WTC11 (cell line): Measurements from ENCODE around the gene S100A8.

Source experiments
- CREB1 ChIP-seq: sonication (generic); formaldehyde crosslinking; IDR thresholded peaks from 2 replicates; pipeline ENCODE4 v1.8.0; 2023; ENCODE audit warnings: mild to moderate bottlenecking, missing genetic modification reagents
- MYBL2 ChIP-seq: sonication (generic); formaldehyde crosslinking; IDR thresholded peaks from 2 replicates; pipeline ENCODE4 v1.8.1; 2023; ENCODE audit warnings: mild to moderate bottlenecking, moderate library complexity, missing genetic modification reagents
- TF ChIP-seq, protein P1 (sequence below): fragments of 200-600 bp; IDR thresholded peaks from 2 replicates; pipeline ENCODE4 v1.8.0; 2022; ENCODE audit warnings: antibody characterized with exemption
- TF ChIP-seq, protein P2 (sequence below): sonication (generic); formaldehyde crosslinking; IDR thresholded peaks from 2 replicates; pipeline ENCODE4 v1.8.0; 2023; ENCODE audit warnings: missing genetic modification reagents

DNA sequence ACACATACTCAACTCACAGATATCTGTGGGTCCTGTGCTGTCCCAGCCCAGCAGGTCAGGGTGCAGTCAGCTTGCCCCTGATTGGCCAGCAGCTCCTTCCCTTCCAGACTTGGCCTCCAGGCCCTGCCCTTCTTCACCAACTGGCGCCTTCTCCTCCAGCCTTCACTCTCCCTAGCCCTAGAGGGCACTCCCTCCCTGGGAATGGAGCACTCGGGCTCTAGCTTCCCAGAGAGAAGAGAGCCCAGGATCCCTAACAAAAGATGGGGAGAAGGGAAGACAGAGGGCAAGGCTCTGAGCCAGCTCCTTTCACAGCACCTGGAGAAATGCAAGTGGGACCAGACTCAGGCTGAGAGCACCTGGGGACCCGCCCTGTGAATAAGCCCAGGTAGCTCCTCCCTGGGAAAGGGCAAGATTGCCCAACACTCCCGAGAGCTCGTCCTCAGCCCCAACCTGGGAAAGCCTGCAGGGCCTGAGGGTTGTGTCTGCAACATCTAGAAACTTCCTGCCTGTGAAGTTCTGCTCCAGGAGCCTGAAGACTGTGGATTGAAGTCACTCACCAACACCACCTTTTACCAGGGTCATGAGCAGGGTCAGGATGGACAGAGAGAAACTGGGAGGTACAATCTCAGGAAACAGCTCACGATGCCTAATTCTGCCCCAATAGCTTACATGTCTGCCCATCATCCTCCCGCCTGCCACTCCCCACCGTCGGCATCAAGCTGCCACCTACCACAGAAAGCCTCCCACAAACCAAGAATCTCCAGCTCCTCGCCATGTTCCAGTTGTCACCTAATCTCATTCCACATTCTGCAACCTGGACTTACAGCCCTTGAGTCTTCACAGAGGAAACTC is 42.1 kb downstream of the S100A8 start, which contains the start of gene PGLYRP4:
- TF ChIP-seq, protein P1, sequence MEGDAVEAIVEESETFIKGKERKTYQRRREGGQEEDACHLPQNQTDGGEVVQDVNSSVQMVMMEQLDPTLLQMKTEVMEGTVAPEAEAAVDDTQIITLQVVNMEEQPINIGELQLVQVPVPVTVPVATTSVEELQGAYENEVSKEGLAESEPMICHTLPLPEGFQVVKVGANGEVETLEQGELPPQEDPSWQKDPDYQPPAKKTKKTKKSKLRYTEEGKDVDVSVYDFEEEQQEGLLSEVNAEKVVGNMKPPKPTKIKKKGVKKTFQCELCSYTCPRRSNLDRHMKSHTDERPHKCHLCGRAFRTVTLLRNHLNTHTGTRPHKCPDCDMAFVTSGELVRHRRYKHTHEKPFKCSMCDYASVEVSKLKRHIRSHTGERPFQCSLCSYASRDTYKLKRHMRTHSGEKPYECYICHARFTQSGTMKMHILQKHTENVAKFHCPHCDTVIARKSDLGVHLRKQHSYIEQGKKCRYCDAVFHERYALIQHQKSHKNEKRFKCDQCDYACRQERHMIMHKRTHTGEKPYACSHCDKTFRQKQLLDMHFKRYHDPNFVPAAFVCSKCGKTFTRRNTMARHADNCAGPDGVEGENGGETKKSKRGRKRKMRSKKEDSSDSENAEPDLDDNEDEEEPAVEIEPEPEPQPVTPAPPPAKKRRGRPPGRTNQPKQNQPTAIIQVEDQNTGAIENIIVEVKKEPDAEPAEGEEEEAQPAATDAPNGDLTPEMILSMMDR: no peak
- TF ChIP-seq CREB1 (no peak), MYBL2 (CRISPR knock-in tag) (no peak)
- TF ChIP-seq, protein P2, sequence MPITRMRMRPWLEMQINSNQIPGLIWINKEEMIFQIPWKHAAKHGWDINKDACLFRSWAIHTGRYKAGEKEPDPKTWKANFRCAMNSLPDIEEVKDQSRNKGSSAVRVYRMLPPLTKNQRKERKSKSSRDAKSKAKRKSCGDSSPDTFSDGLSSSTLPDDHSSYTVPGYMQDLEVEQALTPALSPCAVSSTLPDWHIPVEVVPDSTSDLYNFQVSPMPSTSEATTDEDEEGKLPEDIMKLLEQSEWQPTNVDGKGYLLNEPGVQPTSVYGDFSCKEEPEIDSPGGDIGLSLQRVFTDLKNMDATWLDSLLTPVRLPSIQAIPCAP (CRISPR knock-in tag): no peak
